Measurements from ENCODE around the gene DNAJB9.

The DNAJB9 gene

DNA sequence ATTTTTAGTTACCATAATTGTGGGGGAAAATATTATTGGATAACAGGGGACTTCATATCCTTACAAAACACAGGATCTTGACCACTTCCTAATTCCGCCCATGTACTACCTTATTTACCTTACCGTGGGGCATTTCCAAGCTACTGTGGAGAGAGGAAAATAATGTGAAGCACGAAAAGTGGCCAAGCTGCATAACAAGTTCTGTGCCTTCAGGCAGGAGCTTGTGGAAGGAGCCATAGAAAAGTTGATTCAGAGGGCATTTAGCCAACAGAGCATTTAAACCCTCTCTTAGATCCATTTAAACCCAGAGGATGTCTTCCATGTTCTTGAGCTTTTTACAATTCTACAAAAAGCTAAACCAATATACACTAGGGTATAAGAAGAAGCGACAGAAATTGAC is 41.6 kb downstream of the DNAJB9 start:
- no peak for DNase-seq

DNA sequence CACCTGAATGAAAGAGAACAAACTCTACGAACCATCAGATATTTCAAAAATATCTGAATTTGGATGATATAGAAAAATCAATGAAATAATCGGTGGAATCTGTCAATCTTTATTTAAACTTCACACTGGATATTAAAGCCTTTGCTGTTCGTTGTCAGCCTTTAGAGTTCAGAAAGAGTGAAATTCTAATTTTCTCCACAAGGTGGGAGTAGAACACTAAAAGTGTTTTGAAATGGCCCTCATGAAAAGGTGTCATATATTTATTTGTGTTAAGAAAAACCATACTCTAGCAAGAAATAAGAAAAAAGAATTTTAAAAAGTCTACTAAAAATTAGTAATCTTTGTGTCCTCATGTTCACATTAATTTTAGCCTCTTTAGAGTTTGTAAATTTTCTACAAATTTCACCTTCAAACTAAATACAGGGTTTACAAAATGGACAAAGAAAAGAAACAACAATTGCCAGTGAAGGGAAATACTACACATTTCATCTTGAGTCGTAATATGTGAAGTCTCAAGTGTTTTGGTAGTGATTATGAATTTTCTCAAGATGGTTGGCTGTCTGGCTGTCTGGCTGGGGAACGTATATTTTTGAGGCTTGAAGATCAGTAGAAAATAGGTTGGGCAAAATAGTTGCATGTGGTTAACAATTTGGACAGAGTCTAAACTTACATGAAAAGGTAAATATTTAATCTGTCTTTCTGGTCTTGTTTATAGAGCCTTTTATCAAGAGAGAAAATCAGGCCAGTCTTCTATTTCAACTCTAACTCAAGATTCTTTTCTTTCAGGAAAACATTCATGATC is 43.7 kb downstream of the DNAJB9 start:
- no peak for DNase-seq

DNA sequence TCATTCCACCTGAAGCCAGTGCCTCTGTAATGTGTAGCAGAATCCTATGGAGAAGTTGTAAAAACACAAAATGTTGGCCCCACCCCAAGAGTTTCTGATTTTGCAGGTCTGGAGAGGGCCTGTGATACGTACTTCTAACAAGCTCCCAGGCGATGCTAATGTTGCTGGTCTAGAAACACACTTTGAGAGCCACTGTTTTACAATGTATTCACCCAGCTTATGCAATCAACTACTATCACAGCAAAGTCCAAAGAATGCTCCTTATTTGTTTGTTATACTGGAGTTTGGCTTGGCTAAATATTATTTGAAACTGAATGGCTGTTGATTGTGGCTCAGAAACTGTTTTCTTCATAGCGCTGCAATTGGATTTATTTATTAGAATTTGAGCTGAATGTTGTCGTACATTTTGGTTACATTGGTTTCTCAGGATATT is 44.3 kb downstream of the DNAJB9 start:
- DNase-seq: no peak

DNA sequence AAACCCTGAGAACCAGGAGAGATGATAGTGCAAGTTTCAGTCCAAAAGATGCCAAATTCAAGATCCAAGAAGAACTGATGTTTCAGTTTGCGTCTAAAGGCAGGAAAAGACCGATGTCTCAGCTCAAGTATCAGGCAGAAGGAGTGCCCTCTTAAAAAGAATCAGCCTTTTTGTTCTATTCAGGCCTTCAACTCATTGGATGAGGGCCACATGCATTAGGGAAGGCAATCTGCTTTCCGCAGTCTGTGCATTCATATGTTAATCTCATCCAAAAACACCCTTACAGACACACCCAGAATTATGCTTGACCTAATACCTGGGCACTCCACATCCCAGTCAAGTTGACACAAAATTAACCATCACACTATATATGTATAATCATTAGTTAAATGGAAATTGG is 45.2 kb downstream of the DNAJB9 start:
- no peak for DNase-seq

DNA sequence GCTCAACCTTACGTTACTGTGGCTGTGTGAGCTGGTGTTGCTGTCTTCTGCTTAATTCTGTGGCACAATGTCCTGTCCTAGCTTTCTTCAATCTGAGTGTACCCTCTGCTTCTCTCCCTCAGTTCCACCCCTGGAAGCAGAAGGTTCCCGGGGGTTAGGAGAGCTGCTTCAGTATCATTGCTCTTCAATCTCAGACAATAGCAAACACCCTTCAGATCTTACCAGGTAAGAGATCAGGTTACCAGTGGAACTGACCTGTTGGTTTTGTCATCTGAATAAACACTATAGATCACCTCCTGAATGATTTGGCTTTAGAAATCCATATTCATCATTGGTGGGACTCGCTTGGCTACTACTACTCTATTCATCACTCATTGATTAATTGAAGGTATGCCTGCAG is 48.4 kb downstream of the DNAJB9 start:
- no peak for DNase-seq

DNA sequence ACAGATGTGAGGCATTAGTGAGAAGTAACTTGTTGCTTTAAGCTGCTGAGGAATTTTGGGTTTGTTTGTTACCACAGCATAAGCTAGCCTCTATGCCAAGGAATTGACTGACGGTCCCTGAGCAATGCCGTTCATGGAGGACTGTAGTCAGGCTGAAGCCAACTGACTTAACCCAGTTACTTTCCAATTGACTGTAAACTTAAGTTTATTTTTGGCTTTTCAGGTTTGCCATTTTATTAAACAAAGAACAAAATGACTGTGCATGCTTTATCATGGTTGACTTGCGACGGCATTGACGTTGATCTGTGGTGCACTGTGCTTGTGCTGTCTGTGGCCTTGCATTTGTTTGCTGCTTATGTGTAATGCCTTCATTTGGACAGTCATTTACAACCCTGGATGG is 53.5 kb downstream of the DNAJB9 start:
- no peak for DNase-seq
